IMR-90 (cell line): ENCODE results near the gene IL31RA. TPM values are rescaled to one million over a fixed set of nuclear protein-coding genes. Genes with fewer than 3 reads are reported as not detected.
A peak's percentile ranks its signal among the peaks of the same experiment; 100 is the strongest.

ENCODE experiments used
- ATAC-seq: fragments of 200-7000 bp; cut with Tn5 transposase; 2 replicates; pipeline ENCODE4 v1.9.1; 2020; ENCODE audit warnings: low read depth, mild to moderate bottlenecking, moderate library complexity
- BruUV-seq: library from RNA; stranded (reverse); fragments of 400-500 nt; replicated peaks from 2 replicates; lab custom pipeline; 2021; lab: Mats Ljungman, UMichigan
- CTCF ChIA-PET: fragments of 300-600 bp; formaldehyde crosslinking; extraction: SDS; loops from one replicate; lab custom pipeline; 2021; ENCODE audit warnings: antibody characterized with exemption; lab: Yijun Ruan, JAX
- POLR2A ChIA-PET: fragments of 300-600 bp; sonication (Branson Sonifier 250); formaldehyde crosslinking; loops from one replicate; lab custom pipeline; 2022; ENCODE audit warnings: antibody characterized with exemption; ENCODE audit not compliant: unreplicated experiment; lab: Charles Lee
- DNase-seq: peaks from one replicate; pipeline ENCODE4 v3.0.0; 2013
- H2AFZ ChIP-seq: replicated peaks from 2 replicates; pipeline ENCODE3; 2013; ENCODE audit warnings: low read length, mild to moderate bottlenecking; ENCODE audit not compliant: poor library complexity
- H2AK5ac ChIP-seq: 2 replicates; pipeline ENCODE4 v1.6.1; 2013; ENCODE audit warnings: low read depth, low read length, inconsistent platforms
- H2AK9ac ChIP-seq: replicated peaks from 2 replicates; pipeline ENCODE3; 2013; ENCODE audit warnings: mild to moderate bottlenecking, low read depth, low read length, moderate library complexity; ENCODE audit not compliant: poor library complexity
- H2BK120ac ChIP-seq: 2 replicates; pipeline ENCODE4 v1.6.1; 2013; ENCODE audit warnings: low read depth, low read length, inconsistent platforms
- H2BK15ac ChIP-seq: 3 replicates; pipeline ENCODE4 v1.6.1; 2013; ENCODE audit warnings: low read depth, low read length, inconsistent platforms
- H2BK20ac ChIP-seq: 2 replicates; pipeline ENCODE4 v1.6.1; 2013; ENCODE audit warnings: low read depth, mild to moderate bottlenecking, inconsistent platforms, low read length, moderate library complexity
- H2BK5ac ChIP-seq: 2 replicates; pipeline ENCODE4 v1.6.1; 2013; ENCODE audit warnings: mild to moderate bottlenecking, low read depth, low read length, inconsistent platforms; ENCODE audit not compliant: poor library complexity, severe bottlenecking
- H3K14ac ChIP-seq: replicated peaks from 2 replicates; pipeline ENCODE4 v1.6.1; 2013; ENCODE audit warnings: low read depth, low read length, inconsistent platforms
- H3K18ac ChIP-seq: 2 replicates; pipeline ENCODE4 v1.6.1; 2013; ENCODE audit warnings: low read depth, low read length, control low read depth
- H3K23ac ChIP-seq: 2 replicates; pipeline ENCODE4 v1.6.1; 2013; ENCODE audit warnings: low read depth, low read length, inconsistent platforms
- H3K27ac ChIP-seq: 2 replicates; pipeline ENCODE4 v1.5.1; 2013; ENCODE audit warnings: mild to moderate bottlenecking, control low read depth, low read length; ENCODE audit not compliant: insufficient read depth
- H3K27me3 ChIP-seq: 2 replicates; pipeline ENCODE4 v1.6.1; 2013; ENCODE audit warnings: low read length; ENCODE audit not compliant: control insufficient read depth, insufficient read depth
- H3K36me3 ChIP-seq: 2 replicates; pipeline ENCODE4 v1.6.1; 2013; ENCODE audit warnings: low read length, mixed read lengths; ENCODE audit not compliant: control insufficient read depth, insufficient read depth
- H3K4ac ChIP-seq: 2 replicates; pipeline ENCODE4 v1.6.1; 2013; ENCODE audit warnings: low read depth, low read length, inconsistent platforms
- H3K4me1 ChIP-seq: 2 replicates; pipeline ENCODE4 v1.6.1; 2013; ENCODE audit warnings: low read length, mixed read lengths; ENCODE audit not compliant: control insufficient read depth, insufficient read depth
- H3K4me2 ChIP-seq: 2 replicates; pipeline ENCODE4 v1.6.1; 2013; ENCODE audit warnings: low read depth, mild to moderate bottlenecking, control low read depth, low read length, moderate library complexity
- H3K4me3 ChIP-seq: 2 replicates; pipeline ENCODE4 v1.5.1; 2013; ENCODE audit warnings: low read depth, mild to moderate bottlenecking, control low read depth, low read length, moderate library complexity; ENCODE audit not compliant: insufficient read depth
- H3K56ac ChIP-seq: 2 replicates; pipeline ENCODE4 v1.6.1; 2013; ENCODE audit warnings: low read length, inconsistent platforms; ENCODE audit not compliant: insufficient read depth; ENCODE audit errors: extremely low read depth
- H3K79me1 ChIP-seq, 2 experiments: 2 replicates each; pipeline ENCODE4 v1.6.1; 2013; ENCODE audit warnings: low read length in 2 of 2, inconsistent platforms in 1 of 2, low read depth in 1 of 2
- H3K9ac ChIP-seq: 2 replicates; pipeline ENCODE4 v1.6.1; 2013; ENCODE audit warnings: low read depth, low read length, control low read depth
- H3K9me1 ChIP-seq: 2 replicates; pipeline ENCODE4 v1.6.1; 2013; ENCODE audit warnings: low read length, inconsistent platforms; ENCODE audit not compliant: insufficient read depth
- H3K9me3 ChIP-seq: 2 replicates; pipeline ENCODE4 v1.6.1; 2013; ENCODE audit warnings: low read length; ENCODE audit not compliant: control insufficient read depth, insufficient read depth
- H4K20me1 ChIP-seq: 2 replicates; pipeline ENCODE4 v1.6.1; 2013; ENCODE audit warnings: low read length, inconsistent platforms; ENCODE audit not compliant: insufficient read depth
- H4K5ac ChIP-seq: 2 replicates; pipeline ENCODE4 v1.6.1; 2013; ENCODE audit warnings: mild to moderate bottlenecking, low read depth, low read length, control low read depth
- H4K8ac ChIP-seq, 2 experiments: 2 replicates each; pipeline ENCODE4 v1.6.1; 2013; ENCODE audit warnings: low read depth in 2 of 2, low read length in 2 of 2, control low read depth in 1 of 2, inconsistent platforms in 1 of 2
- H4K91ac ChIP-seq: 2 replicates; pipeline ENCODE4 v1.6.1; 2013; ENCODE audit warnings: low read depth, low read length, inconsistent platforms; ENCODE audit not compliant: insufficient read depth
- CHD1 ChIP-seq: IDR thresholded peaks from 2 replicates; pipeline ENCODE4 v1.6.1; 2012; ENCODE audit warnings: low read depth, low read length, improper control_type of control experiment
- ELK1 ChIP-seq: fragments of 150-350 bp; IDR thresholded peaks from 2 replicates; pipeline ENCODE4 v1.6.1; 2016; ENCODE audit warnings: low read depth, mild to moderate bottlenecking, low read length, moderate library complexity, borderline replicate concordance
- MAFK ChIP-seq: IDR thresholded peaks from 2 replicates; pipeline ENCODE4 v1.6.1; 2012; ENCODE audit warnings: low read depth, low read length, improper control_type of control experiment
- MAZ ChIP-seq: IDR thresholded peaks from 2 replicates; pipeline ENCODE4 v1.6.1; 2012; ENCODE audit warnings: low read depth, mild to moderate bottlenecking, low read length, improper control_type of control experiment, moderate library complexity, borderline replicate concordance
- MXI1 ChIP-seq: IDR thresholded peaks from 2 replicates; pipeline ENCODE4 v1.6.1; 2012; ENCODE audit warnings: low read depth, mild to moderate bottlenecking, low read length, moderate library complexity, borderline replicate concordance
- POLR2A ChIP-seq: IDR thresholded peaks from 2 replicates; pipeline ENCODE4 v1.6.1; 2012; ENCODE audit warnings: mild to moderate bottlenecking, low read depth, low read length
- RAD21 ChIP-seq: IDR thresholded peaks from 2 replicates; pipeline ENCODE4 v1.6.1; 2012; ENCODE audit warnings: low read length, improper control_type of control experiment
- RCOR1 ChIP-seq: IDR thresholded peaks from 2 replicates; pipeline ENCODE4 v1.6.1; 2012; ENCODE audit warnings: mild to moderate bottlenecking, low read length, improper control_type of control experiment; ENCODE audit not compliant: insufficient replicate concordance
- RFX5 ChIP-seq: IDR thresholded peaks from 2 replicates; pipeline ENCODE4 v1.8.0; 2012; ENCODE audit warnings: low read depth, mild to moderate bottlenecking, low read length, moderate library complexity
- USF2 ChIP-seq: fragments of 150-350 bp; IDR thresholded peaks from 2 replicates; pipeline ENCODE4 v1.6.1; 2017; ENCODE audit warnings: mild to moderate bottlenecking, antibody characterized with exemption, low read length, low read depth
- WGBS, 2 experiments: methylation state at CpG; one replicate each; pipeline versions ENCODE4 v1.1.5 to v1.1.7; 2013; ENCODE audit warnings: missing lambda C conversion rate in 2 of 2; ENCODE audit not compliant: insufficient read length in 1 of 2; ENCODE audit errors: extremely low coverage in 2 of 2; 5-methylcytosine and 5-hydroxymethylcytosine counted together
- dilution Hi-C: fragments of 300-500 bp; cut with HindIII; formaldehyde crosslinking; loops from one replicate; pipeline ENCODE4 v1.14.3; 2018; ENCODE audit warnings: low sequenced_read_pairs; ENCODE audit not compliant: unreplicated experiment
- in situ Hi-C: fragments of 300-500 bp; cut with MboI; formaldehyde crosslinking; loops from 3 replicates; pipeline ENCODE4 v1.14.3; 2019; ENCODE audit warnings: low sequenced_read_pairs, inconsistent platforms, mixed read lengths
- intact Hi-C: fragments of 100-400 bp; cut with micrococcal nuclease; formaldehyde crosslinking; loops from 2 replicates; pipeline ENCODE4 v1.10.0; 2022
- polyA plus RNA-seq, 3 experiments: library from polyadenylated mRNA; depleted of rRNA; stranded (reverse); fragments of >200 nt; gene quantifications; 2 replicates each; pipeline ENCODE4 v1.2.3, GENCODE V29; 2012; ENCODE audit warnings: low replicate concordance in 1 of 3
- total RNA-seq: library from RNA; depleted of rRNA; stranded (reverse); fragments of >200 nt; gene quantifications from 2 replicates; pipeline ENCODE4 v1.2.3, GENCODE V29; 2012
- TF ChIP-seq, protein P1 (sequence below): conservative IDR thresholded peaks from 2 replicates; pipeline ENCODE4 v1.5.1; 2012; ENCODE audit warnings: mild to moderate bottlenecking, low read depth, low read length, improper control_type of control experiment

IL31RA gene
- total and polyA plus RNA-seq, 2 of the 4 experiments (the other 2 are of a cell fraction): 0.39 to 0.90 TPM

DNA sequence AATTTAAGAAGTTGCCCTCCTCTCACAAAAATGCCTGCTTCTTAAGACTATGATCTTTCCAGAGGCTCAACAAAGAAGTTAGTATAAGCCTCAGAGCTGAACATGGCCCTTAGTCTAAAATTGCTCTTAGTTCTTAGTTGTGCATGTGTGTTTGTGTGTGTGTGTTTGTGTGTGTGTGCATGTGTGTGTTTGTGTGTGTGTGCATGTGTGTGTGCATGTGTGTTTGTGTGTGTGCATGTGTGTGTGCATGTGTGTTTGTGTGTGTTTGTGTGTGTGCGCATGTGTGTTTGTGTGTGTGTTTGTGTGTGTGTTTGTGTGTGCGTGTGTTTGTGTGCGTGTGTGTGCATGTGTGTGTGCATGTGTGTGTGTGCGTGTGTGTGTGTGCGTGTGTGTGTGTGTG, 15.8 kb downstream of the IL31RA start:
- ChIA-PET POLR2A (no interaction called here), CTCF (no interaction called here)
- ATAC-seq (no peak), DNase-seq (no peak)
- TF ChIP-seq MAZ (no peak), RCOR1 (no peak), POLR2A (no peak), USF2 (no peak), MAFK (no peak), MXI1 (no peak), ELK1 (no peak), RAD21 (no peak), CHD1 (no peak), RFX5 (no peak)
- TF ChIP-seq, protein P1, sequence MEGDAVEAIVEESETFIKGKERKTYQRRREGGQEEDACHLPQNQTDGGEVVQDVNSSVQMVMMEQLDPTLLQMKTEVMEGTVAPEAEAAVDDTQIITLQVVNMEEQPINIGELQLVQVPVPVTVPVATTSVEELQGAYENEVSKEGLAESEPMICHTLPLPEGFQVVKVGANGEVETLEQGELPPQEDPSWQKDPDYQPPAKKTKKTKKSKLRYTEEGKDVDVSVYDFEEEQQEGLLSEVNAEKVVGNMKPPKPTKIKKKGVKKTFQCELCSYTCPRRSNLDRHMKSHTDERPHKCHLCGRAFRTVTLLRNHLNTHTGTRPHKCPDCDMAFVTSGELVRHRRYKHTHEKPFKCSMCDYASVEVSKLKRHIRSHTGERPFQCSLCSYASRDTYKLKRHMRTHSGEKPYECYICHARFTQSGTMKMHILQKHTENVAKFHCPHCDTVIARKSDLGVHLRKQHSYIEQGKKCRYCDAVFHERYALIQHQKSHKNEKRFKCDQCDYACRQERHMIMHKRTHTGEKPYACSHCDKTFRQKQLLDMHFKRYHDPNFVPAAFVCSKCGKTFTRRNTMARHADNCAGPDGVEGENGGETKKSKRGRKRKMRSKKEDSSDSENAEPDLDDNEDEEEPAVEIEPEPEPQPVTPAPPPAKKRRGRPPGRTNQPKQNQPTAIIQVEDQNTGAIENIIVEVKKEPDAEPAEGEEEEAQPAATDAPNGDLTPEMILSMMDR: no peak
- Histone ChIP-seq H3K9me3 (no peaks in the 10 kb centered on the region), H2BK15ac (no peak overlapping the region), H4K20me1 (no peaks in the 10 kb centered on the region; the same call in 1 of the 2 replicates), H3K36me3 (no peaks in the 10 kb centered on the region), H3K27me3 (no peaks in the 10 kb centered on the region), H4K8ac (no peak overlapping the region), H3K14ac (no peak overlapping the region), H2BK20ac (no peak overlapping the region), H3K4me2 (no peak overlapping the region), H2AK9ac (no peak overlapping the region), H4K5ac (no peak overlapping the region), H3K9ac (no peak overlapping the region), H4K91ac (no peak overlapping the region), H2BK120ac (no peak overlapping the region), H3K4me3 (no peak overlapping the region), H2AFZ (no peak overlapping the region), H3K18ac (no peak overlapping the region), H3K27ac (no peak overlapping the region), H3K9me1 (peaks cover 12% of the 10 kb centered on the region), H2BK5ac (peak overlapping the region; percentile 69), H3K79me1 (no peaks in the 10 kb centered on the region), H3K23ac (no peak overlapping the region), H3K4me1 (no peaks in the 10 kb centered on the region; the same call in 1 of the 2 replicates), H2AK5ac (peak overlapping the region; percentile 46; the same call in 1 of the 2 replicates), H3K4ac (no peak overlapping the region), H3K56ac (no peak overlapping the region)
- WGBS, 2 experiments: 88% methylated on average over 1 of the region's 5 CpGs; no CpG with 5 or more reads in 1 of the 2 experiments
- in situ Hi-C loops: no loop called here
- dilution Hi-C loops: no loop called here
- intact Hi-C loops: no loop called here
- no TSS peak for BruUV-seq
